HL-60 (cell line): ENCODE data around the gene IL17C.

Source experiments
- DNase-seq, 2 experiments: peaks; one replicate each; pipeline ENCODE4 v3.0.0-alpha.2; 2010 to 2020; ENCODE audit warnings: low read depth in 1 of 2, low spot score in 1 of 2
- H3K27ac ChIP-seq: fragments of 250-450 bp; sonication (Bioruptor Pico); replicated peaks from 2 replicates; pipeline ENCODE4 v1.5.1; 2020; ENCODE audit warnings: mild to moderate bottlenecking, moderate library complexity
- H3K27me3 ChIP-seq: fragments of 250-450 bp; sonication (Bioruptor Pico); 2 replicates; pipeline ENCODE4 v1.5.1; 2021; ENCODE audit warnings: mild to moderate bottlenecking, moderate library complexity; ENCODE audit not compliant: insufficient read depth, poor library complexity, severe bottlenecking
- H3K4me3 ChIP-seq: replicated peaks from 2 replicates; pipeline ENCODE4 v1.5.1; 2011; ENCODE audit warnings: mild to moderate bottlenecking, control low read depth, low read length; ENCODE audit not compliant: insufficient read depth
- CTCF ChIP-seq: IDR thresholded peaks from one replicate; pipeline ENCODE4 v1.5.1; 2011; ENCODE audit warnings: low read length, control low read depth, inconsistent platforms; ENCODE audit not compliant: insufficient read depth
- GABPA ChIP-seq: IDR thresholded peaks from 2 replicates; pipeline ENCODE4 v1.6.1; 2012; ENCODE audit warnings: low read depth
- POLR2AphosphoS5 ChIP-seq: IDR thresholded peaks from 2 replicates; pipeline ENCODE4 v1.6.1; 2012; ENCODE audit warnings: low read depth
- REST ChIP-seq: IDR thresholded peaks from 2 replicates; pipeline ENCODE4 v1.6.1; 2012; ENCODE audit warnings: low read depth; ENCODE audit not compliant: insufficient replicate concordance
- SPI1 ChIP-seq: IDR thresholded peaks from 2 replicates; pipeline ENCODE4 v1.6.1; 2012; ENCODE audit warnings: low read depth, mild to moderate bottlenecking, borderline replicate concordance

IL17C gene

GRCh38 chr16:88687676-88688012 lies 49.3 kb downstream of the IL17C start:
- no peak for TF ChIP-seq REST
- no peak for TF ChIP-seq CTCF
- no peak for TF ChIP-seq POLR2AphosphoS5
- TF ChIP-seq GABPA: no peak
- H3K4me3 ChIP-seq: no peak overlapping the region
- no peak for DNase-seq
- H3K27me3 ChIP-seq: no peaks in the 10 kb centered on the region
- H3K27ac ChIP-seq: no peak overlapping the region

GRCh38 chr16:88688013-88688778 lies 49.8 kb downstream of the IL17C start:
- Histone ChIP-seq H3K27me3 (no peaks in the 10 kb centered on the region), H3K27ac (no peak overlapping the region), H3K4me3 (no peak overlapping the region)
- DNase-seq: no peak
- TF ChIP-seq SPI1 (no peak), GABPA (no peak), CTCF (no peak), POLR2AphosphoS5 (no peak), REST (no peak)
